GM21360 (cell line): ENCODE results near the gene EHHADH.

ENCODE experiments used
- ATAC-seq: cut with Tn5 transposase; IDR thresholded peaks from one replicate; pipeline ENCODE4 v1.9.1; 2021; ENCODE audit warnings: mild to moderate bottlenecking, moderate library complexity; ENCODE audit not compliant: unreplicated experiment

EHHADH gene

GRCh38 chr3:185151101-185151963 lies 102.5 kb downstream of the EHHADH start:
- no peak for ATAC-seq

- no peak for ATAC-seq
Observed at GRCh38 chr3:185150561-185150960, 103.3 kb downstream of the EHHADH start.

GRCh38 chr3:185149591-185149990 lies 104.3 kb downstream of the EHHADH start:
- no peak for ATAC-seq

GRCh38 chr3:185145511-185145910 lies 108.3 kb downstream of the EHHADH start:
- ATAC-seq, result no peak

- ATAC-seq, result no peak
Observed at GRCh38 chr3:185144784-185145183, 109.1 kb downstream of the EHHADH start.
